Choroid plexus epithelial cell (primary cell): ENCODE data around the gene AIRE.
"Not testable (repeated sequence)": the region's sequence is repeated elsewhere in the genome, so short reads cannot be mapped to it uniquely, and the experiment has no call there.

Source experiments
- DNase-seq: peaks from one replicate; pipeline ENCODE4 v3.0.0-alpha.2; 2010; ENCODE audit warnings: low read depth
- H3K4me3 ChIP-seq: 2 replicates; pipeline ENCODE4 v1.5.1; 2011; ENCODE audit warnings: low read depth, mild to moderate bottlenecking, control low read depth, low read length, moderate library complexity
- CTCF ChIP-seq: conservative IDR thresholded peaks from 2 replicates; pipeline ENCODE4 v1.5.1; 2011; ENCODE audit warnings: low read depth, mild to moderate bottlenecking, control low read depth, inconsistent platforms, low read length, moderate library complexity

Gene AIRE

GRCh38 chr21:44337941-44338895, 52.5 kb downstream of the AIRE start:
- TF ChIP-seq CTCF, result peak; percentile 61
- peak overlapping the region; percentile 58 for H3K4me3 ChIP-seq
- peak; percentile 59 for DNase-seq

GRCh38 chr21:44338971-44339910, 53.6 kb downstream of the AIRE start, which contains the start of gene CFAP410:
TSS of gene CFAP410 (minus strand) at chr21:44339390. CDS start at chr21:44339194, 196 bp downstream.
- peak; percentile 98 for DNase-seq
- peak within 1 kb of the TSS; percentile 97 for H3K4me3 ChIP-seq
- no peak for TF ChIP-seq CTCF

- DNase-seq, H3K4me3 ChIP-seq: not testable (repeated sequence)
Measured at GRCh38 chr21:44341726-44342458, 56.2 kb downstream of the AIRE start.

GRCh38 chr21:44342981-44343380, 57.3 kb downstream of the AIRE start:
- H3K4me3 ChIP-seq, DNase-seq: not testable (repeated sequence)

- TF ChIP-seq CTCF, result no peak
- H3K4me3 ChIP-seq, result no peak overlapping the region
- no peak for DNase-seq
Measured at GRCh38 chr21:44344541-44345183, 59.0 kb downstream of the AIRE start.

- no peak for DNase-seq
- no peak overlapping the region for H3K4me3 ChIP-seq
- no peak for TF ChIP-seq CTCF
Measured at GRCh38 chr21:44345495-44345894, 59.8 kb downstream of the AIRE start.

- TF ChIP-seq CTCF, result no peak
- no peak for DNase-seq
- no peak overlapping the region for H3K4me3 ChIP-seq
Measured at GRCh38 chr21:44347911-44348451, 62.3 kb downstream of the AIRE start.
